Effector CD8-positive, alpha-beta T cell (primary cell): Measurements from ENCODE around the gene AURKA.
A peak's percentile ranks its signal among the peaks of the same experiment; 100 is the strongest.

ENCODE experiments used
- DNase-seq: peaks from one replicate; lab custom pipeline; 2025; lab: John Stamatoyannopoulos, UW
- total RNA-seq, 4 experiments: gene quantifications; one replicate each; lab custom pipeline; 2026; lab: John Stamatoyannopoulos, UW

The AURKA gene
- 3.3 to 6.5 (median 4.3) reads per million in 4 experiments for total RNA-seq

DNA sequence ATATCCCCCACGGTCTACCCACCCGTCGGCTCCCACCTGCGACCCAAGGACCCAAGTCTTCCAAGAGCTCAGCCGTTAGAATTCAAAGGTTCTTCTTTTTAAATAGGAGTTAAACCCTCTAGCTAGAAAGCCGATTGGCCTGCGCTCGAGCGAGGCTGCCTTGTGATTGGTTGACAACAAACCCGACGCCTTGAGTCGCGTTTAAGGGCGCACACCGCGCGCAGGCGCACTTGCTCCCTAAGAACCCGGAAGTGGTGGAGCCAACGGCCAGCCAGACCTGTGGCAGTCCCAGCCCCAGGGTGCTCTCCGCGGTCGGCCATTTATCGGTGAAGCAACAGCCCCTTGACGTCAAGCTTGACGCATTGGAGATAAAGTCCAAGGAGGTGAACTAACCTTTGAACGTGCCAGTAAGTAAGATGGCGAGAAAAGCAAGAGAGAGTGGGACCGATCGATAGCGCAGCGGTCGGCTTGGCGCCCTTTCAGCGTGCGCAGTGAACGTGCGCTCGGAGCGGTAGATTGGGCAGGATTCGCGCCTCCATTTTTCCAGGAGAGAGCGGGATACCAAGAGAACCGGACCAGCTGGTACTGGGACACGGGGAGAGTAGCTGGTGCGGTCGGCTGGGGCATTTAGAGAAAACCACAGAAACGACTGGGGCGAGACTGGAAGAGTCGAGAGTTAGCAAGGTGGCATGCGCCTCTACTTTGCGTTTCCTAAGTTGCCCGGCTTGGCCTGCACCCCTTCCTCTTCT is at the start of gene AURKA, which contains the start of gene CSTF1:
AURKA (minus strand) TSS at position 84 of the 749 bp plus-strand sequence. CDS start 4,018 bp downstream, outside the sequence.
CSTF1 (plus strand) TSS at position 514 of the 749 bp plus-strand sequence. CDS start 2,908 bp downstream, outside the sequence.
- peak; percentile 99 for DNase-seq

DNA sequence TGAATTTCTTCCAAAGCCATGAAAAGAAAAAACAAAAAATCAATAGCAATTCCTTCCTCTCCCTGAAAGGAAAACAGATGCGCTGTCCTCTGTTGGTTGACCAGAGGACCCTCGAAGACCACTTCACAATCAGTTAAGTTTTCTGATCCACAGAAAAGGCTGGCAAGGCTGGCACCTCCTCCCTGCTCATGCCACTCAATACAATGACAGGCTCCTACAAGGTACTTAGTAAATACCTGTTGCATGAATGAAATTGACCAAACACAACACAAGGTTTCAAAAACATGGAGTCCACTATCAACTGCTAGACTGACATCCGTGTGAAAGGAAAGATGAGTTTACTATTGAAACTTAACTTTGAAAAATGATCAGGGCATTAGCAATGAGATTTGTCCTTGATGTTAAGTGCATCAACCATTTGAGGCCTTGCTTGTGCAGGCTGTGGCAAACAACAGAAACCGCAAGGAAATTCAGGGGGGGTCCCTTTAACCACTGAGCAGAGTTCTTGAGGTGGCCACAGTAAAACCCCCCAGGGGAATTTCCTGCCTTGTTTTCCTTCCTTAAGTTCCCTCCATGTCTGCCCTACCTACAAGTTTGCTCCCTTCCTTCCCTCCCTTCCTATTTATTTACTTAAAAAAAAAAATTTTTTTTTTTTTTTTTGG is 48.5 kb upstream of the AURKA start:
- DNase-seq: peak; percentile 13

DNA sequence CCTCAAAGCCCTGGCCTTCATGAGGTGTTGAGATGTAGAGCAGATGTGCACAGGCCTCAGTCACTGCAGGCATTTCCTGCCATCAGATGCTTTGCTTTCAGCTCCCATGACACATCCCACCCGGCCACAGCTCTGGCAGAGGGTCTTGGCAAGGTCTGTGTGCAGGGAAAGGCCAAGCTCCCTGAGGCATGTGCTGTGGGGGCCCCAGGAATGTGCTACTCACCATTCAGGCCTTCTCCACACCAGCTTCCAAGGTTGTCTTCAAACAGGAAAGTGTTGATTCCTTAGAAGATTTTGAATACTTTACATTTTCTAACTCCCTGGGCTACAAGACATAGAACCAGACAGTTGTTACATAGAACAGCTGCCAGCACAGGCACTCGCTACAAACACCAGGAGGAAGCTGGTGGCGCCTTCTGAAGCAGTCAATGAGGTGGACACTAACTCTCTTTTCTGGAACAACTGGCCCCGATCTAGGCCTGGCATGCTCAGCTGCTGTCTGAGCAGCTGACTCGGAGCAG is 47.8 kb upstream of the AURKA start:
- DNase-seq: no peak

DNA sequence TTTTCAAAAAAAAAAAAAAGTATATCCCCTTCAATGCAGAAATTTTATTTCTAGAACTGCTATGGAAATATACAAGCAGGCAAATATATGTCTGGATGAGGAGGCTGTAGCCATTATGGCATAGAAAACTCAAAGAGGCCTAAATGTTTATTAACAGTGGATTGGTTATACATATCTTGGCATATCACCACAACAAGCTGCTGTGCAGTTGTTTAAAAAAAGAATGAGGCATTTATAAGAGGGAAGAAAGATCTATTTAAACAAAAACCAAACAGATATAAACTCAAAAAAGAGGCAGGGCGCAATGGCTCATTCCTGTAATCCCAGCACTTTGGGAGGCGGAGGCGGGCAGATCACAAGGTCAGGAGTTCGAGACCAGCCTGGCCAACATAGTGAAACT is 46.3 kb upstream of the AURKA start:
- no peak for DNase-seq

DNA sequence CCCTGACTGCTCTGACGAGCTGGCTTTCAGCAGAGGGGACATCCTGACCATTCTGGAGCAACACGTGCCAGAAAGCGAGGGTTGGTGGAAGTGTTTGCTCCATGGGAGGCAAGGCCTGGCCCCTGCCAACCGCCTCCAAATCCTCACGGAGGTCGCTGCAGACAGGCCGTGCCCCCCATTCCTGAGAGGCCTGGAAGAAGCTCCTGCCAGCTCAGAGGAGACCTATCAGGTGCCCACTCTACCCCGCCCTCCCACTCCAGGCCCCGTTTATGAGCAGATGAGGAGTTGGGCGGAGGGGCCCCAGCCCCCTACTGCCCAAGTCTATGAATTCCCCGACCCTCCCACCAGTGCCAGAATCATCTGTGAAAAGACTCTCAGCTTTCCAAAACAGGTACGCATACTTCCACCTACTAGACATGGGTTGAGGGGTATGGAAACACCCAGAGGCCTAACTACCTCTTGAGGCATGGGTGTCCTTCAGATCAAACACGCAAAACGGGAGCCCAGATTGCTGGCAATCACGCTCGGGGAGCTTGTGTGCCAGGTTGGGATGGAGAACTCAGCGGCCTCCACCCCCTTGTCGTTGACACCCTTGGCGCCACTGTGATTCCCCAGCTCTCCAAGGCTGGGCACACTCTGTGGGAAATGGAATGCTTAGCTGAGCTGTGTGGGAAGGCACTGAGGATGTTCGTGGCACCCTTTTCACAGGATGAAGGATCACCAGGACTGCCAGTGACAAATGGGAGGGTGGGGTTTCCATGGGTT is 45.4 kb upstream of the AURKA start:
- DNase-seq: no peak

DNA sequence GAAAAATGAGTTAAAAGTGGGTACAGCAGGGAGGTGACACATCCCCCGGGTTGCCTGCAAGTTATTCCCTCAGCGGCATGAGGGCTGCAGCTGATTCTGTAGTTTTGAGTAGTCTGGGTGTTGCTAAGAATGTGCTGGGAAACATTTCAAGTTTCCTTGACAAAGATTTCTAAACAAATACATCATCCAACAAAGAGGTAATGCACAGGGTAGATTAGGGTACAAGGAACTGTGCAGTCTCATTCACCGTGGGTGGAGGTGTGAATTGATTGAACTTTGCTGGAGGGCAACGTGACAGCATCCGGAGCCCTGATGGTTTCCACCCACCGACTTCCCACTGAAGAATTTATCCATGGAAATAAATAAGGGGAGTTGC is 41.9 kb upstream of the AURKA start:
- DNase-seq: no peak

DNA sequence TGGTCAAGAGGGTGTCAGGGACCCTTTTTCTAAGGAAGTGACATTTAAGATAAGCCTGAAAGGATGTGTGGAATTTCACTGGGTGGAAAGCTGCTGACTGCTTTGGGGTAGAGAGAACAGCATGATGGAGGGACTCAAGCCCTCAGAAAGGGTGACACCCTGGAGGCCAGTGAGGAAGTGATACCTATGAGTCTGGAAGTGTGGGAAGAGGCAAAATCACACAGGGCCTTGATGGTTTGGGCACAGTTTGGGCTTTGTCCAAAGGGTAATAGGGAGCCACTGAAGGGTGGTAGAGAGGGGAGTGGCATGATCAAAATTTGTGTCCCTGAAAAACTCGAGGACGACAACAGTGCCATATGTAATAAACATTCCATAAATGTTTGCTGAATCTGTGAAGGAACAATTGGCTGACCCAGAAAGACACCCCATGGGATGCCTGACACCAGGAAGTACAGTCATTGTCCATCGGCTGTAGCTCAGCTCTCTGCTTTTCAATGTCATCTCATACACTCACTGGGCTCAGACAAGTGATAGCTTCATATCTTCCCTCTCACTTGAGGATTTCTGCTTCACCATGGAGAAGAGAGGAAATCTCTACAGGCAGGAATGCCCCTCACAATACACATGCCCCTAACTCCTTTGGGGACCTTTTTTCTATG is 41.3 kb upstream of the AURKA start:
- no peak for DNase-seq

DNA sequence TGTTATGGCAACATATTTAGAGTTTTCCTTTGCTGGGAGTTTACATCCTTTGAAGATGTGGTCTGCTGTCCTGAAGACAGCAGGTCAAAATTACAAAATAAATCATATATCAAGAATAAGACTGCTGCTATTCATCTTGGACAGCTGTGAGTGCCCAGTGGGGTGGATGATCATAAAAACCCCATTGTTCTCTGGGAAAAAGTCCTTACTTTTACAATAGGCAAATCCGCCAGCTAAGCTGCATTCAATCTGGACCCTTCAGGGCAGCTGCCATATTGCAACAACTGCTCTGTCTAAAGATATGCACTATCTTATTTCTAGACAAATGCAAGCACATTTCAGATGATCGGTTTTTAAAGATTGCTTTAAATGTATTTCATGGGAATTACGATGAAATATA is 39.5 kb upstream of the AURKA start:
- DNase-seq: no peak

DNA sequence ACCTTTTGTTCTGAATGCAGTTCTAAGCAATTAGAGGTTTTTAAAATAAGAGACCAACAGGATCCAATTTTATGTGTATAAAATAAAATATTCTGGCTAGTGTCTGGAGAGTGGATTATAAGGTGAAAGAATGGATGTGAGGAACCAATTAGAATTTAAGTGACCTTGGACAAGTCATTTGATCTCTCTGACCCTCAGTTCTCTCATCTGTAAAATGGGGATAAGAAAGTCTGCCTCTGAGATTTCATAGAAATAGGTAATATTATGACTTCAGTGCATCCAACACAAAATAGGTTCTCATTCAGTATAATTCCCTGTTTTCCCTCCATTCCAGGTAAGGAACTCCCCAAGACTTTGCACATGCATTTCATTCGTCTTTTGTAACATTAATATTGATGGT is 38.9 kb upstream of the AURKA start:
- DNase-seq: no peak

DNA sequence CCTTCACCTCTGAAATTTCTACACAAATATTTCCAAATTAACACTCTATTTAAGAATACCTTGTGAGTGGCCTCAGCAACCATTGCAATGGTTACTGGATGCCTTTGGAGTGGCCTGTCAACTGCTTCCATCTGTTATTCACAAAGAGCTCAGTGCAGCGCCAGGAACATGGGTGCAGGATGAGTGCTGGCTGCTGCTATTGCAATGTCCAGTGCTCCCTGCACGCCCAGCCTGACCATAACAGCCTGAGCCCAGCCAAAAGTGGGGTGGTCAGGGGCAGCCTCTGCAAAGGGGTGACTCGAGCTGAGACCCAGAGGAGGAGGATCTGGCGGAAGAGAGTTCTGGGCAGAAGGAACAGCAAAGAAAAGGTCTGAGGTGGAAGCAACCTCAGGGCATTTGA is 38.4 kb upstream of the AURKA start:
- DNase-seq: no peak

DNA sequence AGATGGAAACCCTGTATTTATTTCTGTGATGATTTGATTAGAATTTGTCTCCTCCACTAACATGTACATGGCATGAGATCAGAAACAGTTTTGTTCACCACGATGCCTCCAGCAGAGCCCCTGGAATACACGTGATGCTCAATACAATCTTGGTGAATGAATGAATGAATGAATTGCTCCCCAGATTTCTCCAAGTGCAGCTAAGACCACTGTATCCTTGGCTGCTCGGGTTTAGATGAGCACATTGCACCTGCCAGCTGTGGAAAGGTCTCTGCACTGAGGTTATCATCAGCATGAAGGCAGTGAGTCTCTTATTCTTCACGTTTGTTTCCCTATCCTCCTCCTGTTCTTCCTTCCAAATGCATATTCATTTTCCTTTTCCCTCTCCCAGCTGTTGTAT is 37.9 kb upstream of the AURKA start:
- no peak for DNase-seq

DNA sequence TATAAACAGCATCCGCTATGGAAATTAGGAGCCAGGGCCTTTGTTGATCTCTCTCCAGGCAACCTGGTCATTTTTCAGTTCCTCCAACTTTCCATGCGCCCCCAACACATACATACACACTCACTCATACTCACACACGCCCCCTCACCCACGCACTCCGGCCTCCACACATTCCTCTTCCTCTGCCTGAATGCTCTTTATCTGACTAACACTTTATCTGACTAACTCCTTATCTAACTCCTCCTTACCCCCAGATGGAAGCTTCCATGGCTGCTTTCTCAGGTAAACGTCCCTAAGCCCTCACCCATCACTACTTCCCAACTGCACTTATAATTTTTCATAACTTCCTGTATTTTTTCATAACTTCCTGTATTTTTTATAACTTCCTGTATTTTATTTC is 37.5 kb upstream of the AURKA start:
- no peak for DNase-seq

DNA sequence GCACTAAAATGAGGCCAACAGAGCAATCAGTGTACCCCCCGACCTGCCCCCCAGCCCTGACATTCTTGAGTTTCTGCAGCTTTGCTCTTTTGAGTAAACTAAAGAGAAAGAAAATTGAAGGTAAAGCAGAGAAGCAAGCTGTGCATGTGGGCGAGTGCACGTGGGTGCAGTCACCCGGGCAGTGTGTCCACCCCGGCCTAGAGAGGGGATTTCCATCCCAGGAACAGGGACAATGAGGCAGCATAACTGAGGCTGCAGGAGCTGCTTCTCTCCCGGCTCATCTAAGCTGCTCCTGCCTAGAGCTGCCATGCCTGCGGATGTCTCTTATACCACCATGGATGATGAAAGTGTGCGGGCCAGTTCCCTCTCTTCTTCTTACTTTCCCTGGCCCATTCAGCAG is 36.9 kb upstream of the AURKA start:
- DNase-seq: no peak

DNA sequence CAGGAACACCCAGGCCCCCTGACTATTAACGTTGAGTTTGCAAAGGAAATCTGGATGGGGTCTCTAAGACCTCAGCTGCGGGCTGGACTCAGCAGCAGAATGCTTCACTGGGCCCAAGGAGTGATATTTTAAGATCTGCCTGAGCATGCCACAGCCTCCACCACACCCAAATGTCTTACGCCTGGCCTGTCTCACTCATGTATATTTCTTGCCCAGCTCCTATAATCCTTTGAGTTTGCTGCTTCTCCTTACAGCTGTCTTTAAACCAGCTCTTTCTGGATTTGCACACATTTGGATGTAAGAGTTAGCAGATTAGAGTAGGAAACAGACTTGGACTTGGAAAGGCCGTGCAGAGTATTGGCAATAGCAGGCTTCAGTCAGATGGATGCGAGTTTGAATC is 36.4 kb upstream of the AURKA start:
- DNase-seq: no peak

DNA sequence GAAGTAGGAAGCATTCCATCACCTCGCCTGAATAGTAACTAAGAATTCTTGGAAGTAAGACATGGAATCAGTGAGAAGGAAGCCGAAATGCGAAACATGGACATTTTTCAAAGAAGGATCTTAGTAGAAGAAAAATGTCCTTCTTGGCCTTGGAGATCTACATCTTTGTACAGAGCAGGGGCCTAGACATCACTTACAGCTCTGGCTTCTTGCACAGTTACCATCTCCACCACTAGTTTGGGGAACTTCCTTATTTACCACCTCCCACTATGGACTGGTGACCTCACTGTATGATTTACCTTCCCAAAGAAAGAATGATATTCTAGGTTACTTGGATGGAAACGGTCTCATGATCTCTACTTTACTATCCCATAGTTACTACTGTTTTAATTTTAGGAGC is 35.8 kb upstream of the AURKA start:
- no peak for DNase-seq

DNA sequence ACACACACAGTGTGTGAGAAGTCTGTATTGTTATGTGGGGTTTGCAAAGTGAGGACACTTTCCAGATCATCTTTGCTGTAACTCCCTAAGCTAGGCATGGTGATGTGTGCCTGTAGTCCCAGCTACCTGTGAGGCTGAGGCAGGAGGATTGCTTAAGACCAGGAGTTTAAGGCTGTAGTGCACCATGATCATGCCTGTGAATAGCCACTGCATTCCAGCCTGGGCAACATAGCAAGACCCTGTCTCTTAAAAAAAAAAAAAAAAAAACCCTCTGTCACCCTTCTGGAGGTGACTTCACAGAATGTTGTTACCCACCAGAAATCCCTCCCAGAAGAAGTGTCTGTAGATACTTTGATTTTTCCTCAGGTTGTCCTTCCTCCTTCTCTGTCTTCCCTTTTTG is 34.9 kb upstream of the AURKA start:
- DNase-seq: no peak

DNA sequence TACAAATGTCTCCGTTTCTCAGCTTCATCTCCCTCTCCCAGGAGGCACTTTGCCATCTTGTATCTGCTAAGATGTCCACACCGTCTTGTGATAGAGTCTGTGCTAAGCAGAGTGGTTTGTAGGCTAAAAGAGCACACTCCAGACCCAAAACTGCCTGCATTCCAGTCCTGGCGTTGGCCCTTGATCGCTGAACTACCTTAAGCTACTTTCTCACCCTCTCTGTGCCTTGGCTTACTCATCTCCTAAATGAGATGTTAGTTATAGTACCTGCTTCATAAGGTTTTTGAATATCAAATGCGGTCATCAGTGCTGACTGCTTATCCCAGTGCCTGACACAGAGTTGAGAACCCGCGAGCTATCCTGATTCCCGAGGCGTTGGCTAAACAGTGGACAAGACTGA is 34.0 kb upstream of the AURKA start:
- DNase-seq: no peak

DNA sequence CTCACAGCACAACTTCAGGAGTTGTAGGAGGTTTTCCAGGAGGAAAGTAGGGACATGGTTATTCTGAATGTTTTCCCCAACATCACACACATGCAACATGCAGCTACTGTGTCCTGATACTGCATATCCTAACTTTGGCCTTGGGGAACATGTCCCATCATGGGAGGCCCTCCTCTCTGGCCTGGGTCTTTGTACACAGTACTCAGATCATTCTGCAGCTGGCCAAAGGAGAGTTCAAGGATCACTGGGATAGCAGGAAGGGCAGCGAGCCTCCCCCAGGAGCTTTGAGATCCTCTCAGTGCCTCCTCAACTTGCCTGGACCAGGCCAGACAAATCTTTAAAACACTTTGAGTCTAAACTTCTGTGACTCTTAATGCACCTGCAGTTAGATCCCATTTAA is 32.9 kb upstream of the AURKA start:
- no peak for DNase-seq

DNA sequence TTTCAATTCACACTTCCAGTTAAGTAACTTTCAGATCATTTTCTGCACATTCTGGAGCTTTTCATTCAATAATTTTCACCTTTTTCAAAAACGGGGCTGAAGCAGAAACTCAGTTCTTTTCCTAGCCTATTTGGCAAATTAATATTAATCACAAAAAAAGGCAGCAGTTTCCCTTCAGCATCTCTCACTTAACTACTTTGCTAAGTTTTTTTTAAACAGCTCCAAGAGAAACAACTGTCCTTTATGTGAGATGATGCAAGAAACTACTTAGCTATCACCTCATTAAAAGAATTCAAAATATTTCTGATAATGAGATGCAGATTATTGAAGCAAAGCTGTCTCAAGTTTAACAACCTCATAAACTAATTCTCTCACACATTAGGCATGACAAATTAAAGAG is 31.9 kb upstream of the AURKA start:
- DNase-seq: no peak

DNA sequence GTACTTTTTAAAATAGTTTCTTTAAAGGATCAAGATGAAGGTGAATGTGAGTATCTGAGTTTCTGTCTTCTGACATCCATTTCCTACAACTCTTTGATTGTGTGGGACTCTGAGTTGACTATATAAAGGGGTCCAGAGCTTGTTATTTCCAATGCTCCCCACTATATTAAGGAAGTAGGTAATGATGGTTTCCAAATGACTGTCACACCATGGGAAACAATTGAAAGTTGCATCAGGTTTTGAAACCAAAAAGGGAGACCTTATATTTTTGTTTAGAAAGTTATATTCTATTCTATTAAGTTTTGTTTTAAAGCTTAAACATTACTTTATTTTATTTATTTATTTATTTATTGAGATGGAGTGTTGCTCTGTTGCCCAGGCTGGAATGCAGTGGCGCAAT is 31.2 kb upstream of the AURKA start:
- no peak for DNase-seq

DNA sequence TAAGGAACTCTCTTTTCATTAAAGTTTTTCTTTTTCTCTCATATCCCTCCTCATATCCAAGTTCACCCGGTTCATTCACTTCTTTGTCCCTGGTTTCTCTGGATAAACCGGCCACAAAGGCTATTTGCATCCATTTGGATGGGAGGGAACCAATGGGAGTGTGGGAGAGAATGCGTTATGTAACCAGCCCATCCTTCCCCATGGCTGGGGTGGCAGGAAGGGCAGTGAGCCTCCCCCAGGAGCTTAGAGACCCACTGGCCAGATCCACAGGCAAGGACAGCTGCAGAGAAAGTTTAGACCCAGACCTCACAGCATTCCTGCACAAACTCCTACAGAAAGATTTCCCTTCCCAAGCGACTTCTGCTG is 30.8 kb upstream of the AURKA start:
- DNase-seq: no peak
